Measurements from ENCODE around the gene ATP8B3.
"Not testable (repeated sequence)": the region's sequence is repeated elsewhere in the genome, so short reads cannot be mapped to it uniquely, and the experiment has no call there.

Gene ATP8B3

GRCh38 chr19:1768248-1768647 lies 43.8 kb downstream of the ATP8B3 start:
- no peak for DNase-seq

DNA sequence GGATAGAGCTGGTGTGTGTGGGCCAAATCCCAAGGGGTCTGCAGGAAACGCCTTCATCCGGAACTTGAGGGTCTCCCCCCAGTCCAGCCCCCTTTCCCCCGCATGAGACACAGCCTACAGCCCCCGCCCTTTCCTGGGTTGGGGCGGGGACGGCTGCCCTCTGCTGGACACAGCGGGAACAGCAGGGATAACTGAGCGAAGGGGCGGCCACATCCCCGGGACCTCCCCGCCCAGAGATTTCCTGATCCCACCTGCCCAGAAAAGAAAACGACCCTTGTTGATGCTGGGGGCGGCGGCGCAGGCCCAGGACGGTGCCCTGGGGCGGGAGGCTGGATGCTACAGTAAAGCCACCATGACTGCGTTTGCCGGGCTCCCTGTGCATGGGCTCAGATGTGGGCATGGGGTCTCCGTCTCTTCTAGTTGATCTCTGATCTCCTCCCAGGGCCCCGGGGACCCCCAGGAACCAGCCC lies 44.6 kb downstream of the ATP8B3 start:
- DNase-seq = no peak

DNA sequence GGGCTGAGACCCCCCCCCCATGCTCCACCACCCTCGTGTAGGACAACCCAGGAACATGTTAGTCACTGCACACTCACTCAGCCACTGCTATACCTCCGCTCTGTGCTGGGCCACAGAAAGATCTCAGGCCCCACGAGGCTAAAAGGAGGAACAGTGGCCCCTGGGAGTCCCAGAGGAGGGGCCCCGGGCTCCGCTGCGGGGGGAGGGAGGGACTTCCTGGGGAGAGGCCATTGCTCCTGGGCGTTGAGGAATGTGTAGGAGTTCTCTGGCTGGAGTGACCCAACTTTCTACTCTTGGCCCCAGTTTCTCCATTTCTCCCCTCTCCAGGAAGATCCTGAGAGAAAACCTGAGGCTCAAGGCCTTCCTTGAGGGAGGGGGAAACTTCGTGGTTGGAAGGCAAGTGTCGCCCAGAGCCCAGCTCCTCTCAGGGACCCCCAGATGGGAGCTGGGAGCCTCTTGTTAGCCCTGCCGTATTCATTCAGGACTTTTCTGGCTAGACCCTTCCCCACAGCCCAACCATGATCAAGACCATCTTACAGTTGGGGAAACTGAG lies 45.2 kb downstream of the ATP8B3 start:
- DNase-seq = no peak

GRCh38 chr19:1765904-1766799 lies 45.9 kb downstream of the ATP8B3 start:
- no peak for DNase-seq

- no peak for DNase-seq
These were observed 46.7 kb downstream of the ATP8B3 start for GRCh38 chr19:1765232-1765903.

DNA sequence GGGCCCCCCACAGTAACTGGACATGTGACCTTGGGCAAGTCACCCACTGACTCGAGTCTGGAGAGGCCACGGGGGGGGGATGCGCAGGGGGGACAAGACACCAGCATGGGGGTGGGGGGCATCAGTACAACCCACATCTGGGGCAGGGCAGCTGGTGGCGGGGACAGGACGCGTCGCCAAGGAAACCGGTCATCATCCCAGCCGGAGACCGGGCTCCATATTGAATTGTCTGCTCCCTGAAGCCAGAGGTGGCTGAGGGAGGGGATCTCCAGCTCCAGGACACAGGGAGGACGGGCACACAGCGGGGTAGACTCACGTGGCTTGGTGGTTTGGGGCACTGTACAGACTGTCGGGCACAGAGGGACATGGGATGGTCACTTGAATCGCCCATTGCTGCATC lies 47.3 kb downstream of the ATP8B3 start:
- DNase-seq = no peak

GRCh38 chr19:1763648-1764639 lies 48.1 kb downstream of the ATP8B3 start:
- DNase-seq = no peak

DNA sequence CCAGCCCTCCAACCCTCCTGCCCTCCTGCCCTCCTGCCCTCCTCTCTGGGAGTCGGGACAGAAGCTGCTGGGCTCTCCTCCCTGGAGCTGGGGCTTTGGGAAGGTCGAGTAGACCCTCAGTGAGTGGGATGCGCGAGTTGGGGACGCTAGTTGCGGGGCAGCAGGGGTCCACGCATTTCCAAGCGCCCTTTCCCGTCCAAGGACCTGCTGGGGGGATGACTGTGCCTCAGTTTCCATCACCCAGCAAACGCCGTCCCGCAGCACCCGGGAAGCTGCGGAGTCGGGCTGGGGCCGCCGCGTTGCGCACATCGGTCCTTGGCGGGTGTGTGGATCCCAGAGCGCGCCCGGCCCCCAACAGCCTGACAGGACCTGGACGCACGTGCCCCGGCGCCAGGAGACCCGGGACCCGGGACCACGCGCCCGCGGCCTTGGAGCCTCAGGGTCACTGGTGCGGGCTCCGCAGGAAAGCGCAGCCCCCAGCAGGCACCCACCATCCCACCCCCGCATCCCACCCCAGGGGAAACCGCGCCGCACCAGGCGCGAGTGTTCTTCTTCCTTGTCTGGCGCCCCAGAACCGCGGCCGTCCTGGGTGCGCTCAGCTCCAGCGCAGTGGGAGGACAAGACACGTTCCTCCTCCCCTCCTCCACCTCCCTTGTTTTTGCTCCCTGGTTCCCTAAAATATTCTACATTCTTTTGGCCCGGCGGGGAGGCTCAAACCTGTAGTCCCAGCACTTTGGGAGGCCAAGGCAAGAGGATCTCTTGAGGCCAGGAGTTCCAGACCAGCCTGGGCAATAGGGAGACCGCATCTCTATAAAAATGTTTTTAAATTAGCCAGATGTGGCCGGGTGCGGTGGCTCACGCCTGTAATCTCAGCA lies 49.6 kb downstream of the ATP8B3 start:
- DNase-seq = no peak

- DNase-seq = no peak
These were observed 50.4 kb downstream of the ATP8B3 start for GRCh38 chr19:1761528-1762242.

GRCh38 chr19:1760786-1761527 lies 51.1 kb downstream of the ATP8B3 start:
- DNase-seq = not testable (repeated sequence)

DNA sequence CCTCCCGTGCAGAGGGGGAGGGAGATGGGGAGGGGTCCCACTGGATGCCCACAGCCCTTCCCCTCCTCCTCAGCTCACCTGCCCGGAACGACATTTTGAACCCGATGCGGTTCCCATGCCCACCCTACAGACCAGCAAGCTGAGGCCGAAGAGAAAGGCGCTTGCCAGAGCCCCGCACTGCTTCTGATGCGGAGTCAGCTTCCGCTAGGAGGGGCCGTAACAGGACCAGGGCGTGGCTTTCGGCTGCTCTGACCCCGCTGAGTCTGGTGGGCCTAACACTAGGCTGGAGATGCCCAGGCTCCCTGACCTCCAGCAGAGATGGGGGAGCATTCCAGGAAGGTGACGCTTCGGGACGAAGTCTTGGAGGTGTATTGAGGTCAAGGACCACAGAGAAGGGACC lies 52.1 kb downstream of the ATP8B3 start:
- no peak for DNase-seq

DNA sequence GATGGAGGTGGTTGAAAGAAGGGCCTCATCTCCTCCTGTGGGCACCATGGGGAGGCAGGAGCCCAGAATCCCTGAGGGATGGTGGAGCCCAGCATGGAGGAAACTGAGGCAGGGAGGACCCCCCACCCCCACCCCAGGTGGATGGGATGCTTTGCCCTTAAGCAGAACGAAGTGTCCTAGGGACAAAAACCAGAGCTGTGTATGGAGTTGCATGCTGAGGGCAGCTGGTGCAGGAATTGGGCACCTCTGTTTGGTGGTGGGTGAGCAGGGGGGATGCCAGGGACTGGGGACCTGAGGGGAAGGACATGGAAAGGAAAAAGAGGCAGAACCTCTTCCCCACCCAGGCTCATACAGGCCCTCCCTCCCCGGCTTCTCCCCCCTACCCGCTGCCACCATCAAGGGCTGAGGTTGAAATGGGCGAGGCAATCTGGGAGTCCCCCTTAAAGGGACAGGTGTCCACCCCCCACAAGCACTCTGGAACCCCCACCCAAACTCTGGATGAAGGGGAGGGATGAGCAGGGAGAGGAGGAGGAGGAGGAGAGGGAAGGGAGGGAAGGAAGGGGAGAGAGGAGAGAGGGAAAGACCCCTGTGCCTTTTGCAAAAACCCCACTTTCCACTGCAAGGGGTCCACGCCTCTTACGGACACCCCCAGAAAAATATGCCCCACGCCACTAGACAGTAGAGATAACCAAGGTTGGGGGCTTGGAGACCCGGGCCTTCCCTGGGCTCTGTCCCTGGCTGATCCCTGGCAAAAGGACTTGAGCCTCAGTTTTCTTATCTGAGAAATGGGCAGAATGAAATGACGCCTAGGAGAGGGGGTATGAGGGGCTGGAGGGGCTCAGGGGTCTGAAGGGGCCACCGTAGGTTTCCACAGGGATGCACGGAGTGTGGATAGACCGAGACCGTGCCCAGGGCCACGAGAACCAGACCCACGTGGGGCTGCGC lies 52.8 kb downstream of the ATP8B3 start:
- no peak for DNase-seq

GRCh38 chr19:1758231-1758577 lies 53.9 kb downstream of the ATP8B3 start:
- DNase-seq = no peak

DNA sequence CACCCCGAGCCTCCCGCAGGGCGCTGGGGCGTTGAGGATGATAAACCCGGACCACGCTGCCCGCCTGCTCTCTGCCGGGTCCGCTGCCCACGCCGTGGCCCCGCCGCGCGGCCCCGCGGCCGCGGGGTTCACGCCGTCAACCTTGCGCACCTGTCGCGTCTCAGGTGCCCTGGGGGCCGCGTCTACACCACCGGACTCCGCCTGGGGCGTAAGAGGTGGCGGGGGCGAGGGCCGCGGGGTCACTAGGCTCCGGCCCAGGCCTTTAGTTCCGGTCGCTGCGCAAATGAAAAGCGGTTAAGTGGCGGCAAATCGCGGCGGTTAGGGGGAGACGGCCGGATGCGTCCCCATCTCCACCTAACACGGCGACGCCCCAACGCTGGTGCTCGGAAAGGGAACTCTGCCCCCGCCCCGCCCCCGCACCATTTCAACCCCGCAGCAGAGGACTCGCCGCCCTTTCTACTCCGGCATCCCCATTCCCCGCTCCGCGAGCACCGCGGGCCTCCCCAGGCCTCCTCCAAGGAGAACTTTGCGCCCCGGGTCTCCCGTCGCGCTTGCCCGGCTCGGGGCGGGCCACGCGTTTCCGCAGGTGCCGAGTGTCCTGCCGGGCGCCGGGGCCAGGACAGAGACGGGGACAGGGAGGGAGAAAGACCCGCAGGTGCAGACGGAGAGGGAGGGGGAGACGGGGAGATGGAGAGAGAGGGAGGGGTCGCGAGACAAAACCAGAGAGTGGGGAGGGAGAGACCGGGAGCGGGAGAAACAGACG lies 54.4 kb downstream of the ATP8B3 start:
- DNase-seq = no peak

DNA sequence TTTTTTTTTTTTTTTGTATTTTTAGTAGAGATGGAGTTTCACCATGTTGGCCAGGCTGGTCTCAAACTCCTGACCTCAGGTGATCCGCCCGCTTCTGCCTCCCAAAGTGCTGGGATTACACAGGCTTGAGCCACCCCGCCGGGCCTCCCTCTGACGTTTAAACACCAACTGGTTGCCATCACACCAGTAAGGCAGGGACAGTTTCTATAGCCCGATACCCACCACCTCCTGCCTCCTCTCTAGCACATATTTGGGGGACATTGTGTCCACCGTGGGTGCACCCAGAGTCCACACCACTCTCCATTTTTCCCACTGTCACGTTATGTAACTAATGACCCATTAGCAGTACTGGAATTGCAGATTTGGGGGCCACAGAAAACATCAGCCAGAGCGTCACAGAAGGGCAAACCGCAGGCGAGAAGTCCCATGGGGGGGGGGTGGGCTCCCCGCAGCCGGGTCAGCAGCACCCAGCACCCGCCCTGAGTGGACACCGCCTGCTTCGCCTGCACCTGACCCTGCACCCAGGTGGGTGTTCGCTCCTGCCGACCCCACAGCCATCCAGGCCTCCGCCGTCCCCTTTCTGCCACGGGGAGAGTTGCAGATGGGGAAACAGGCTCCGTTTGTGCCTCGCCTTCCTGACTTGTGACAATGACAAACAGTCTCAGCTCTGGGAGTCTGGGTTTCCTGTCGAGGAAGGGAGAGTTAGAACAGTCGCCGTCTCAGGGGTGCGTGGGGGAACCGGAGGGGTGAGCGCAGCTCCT lies 55.2 kb downstream of the ATP8B3 start:
- DNase-seq = no peak

- no peak for DNase-seq
These were observed 55.8 kb downstream of the ATP8B3 start for GRCh38 chr19:1756264-1756663.

GRCh38 chr19:1755467-1756171 lies 56.5 kb downstream of the ATP8B3 start:
- no peak for DNase-seq
